COLO668 (cell line): Measurements from ENCODE around the gene HIVEP3.

Experiments
- DNase-seq: peaks from one replicate; lab custom pipeline; 2025; ENCODE audit not compliant: unreplicated experiment; lab: John Stamatoyannopoulos, UW

HIVEP3 gene

DNA sequence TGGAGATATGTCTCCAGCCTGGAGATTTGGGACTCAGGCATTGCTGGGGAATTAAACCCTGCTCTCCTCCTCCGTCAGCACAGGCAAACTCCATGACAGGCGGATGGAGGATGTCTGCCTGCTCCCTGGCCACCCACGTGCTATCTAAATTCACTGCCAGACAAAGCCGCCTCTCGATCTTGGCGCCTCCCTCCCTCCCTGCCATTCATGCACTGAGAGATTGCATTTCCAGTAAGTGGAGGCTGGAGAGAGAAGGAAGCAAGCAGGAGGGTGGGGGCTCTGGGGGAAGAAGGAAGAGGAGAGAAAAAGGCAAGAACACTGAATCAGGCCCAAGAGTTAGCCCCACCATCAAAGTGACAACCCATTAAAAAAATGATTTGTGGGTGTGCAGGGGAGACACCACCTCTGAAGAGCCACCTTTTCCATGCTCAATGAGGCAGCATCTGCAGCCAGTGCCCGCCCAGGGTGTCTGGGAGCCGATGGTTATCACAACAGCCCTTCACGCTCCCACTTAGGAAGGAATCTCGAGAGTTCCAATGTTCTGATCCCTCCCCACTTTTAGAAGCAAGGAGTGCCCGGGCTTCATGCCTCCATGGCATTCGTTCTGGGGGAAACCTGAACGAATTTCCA, 183.0 kb downstream of the HIVEP3 start:
- no peak for DNase-seq

DNA sequence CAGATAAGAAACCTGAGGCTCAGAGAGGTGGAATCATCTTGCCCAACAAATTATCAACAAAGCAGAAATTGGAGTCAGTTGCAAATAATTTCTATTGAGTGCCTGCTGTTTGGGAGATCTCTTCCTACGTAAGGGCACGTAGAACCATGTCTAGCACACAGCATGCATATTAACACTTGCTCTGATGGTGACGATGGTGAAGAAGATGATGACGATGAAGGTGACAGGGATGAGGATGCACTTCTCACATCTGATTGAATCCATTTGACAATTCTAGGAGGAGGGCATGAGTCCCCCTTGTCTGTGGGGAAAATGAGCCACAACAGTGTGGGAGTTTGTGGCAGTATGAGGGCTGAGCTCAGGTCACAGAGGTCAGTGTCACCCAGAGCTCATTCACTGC, 183.6 kb downstream of the HIVEP3 start:
- DNase-seq = no peak

DNA sequence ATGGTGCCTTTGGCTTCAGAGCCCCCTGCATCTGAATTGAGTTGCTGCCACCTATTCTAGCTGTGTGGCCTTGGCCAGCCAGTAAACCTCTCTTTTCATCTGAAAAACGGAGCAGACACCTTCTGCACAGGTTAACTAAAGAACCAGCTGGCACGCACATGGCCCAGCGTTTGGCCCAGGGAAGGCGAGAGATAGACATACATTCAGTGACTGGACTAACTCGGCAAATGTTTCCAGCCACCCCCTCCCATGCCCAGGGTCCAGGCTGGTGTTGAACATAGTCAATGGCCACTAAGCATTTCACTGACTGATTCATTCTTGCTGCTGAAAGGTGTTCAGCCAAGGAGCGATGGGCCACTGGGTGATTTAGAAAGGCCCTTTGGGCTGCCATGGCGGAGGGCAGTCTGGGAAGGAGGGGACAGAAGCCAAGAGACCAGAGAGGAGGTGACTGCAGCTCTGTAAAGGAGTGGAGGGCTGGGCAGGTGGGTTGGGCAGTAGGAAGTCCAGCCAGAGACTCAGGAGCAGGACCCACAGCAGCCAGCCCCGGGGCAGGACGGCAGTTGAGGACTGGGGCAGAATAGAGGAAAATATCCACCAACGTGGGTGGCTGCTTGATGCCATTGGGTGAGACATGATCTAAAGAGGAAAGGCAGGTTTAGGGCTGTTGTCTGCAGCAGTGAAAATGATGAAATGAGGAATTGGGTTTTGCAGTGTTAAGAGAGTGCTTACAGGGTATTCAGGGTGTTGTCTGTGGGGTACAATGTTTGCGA, 184.3 kb downstream of the HIVEP3 start:
- DNase-seq = no peak

DNA sequence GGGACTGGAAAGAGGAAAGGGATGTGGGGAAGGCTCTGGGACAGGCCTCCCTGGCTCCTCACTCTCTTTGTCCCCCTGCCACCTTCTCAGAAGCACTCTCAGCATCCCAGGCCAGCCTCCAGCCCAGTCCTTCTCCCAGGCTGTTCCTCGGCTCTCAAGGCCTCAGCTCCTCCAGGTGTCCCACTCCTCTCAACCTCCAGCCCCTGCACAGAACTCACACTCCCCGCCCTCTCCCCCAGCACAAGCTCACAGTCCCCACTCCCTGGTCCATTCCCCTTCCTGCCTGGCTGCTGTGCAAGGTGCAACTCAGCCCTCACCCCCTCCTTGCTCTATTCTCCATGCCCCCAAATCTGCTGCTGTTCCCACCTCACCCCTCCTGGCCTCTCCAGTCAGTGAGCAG, 185.0 kb downstream of the HIVEP3 start:
- no peak for DNase-seq

DNA sequence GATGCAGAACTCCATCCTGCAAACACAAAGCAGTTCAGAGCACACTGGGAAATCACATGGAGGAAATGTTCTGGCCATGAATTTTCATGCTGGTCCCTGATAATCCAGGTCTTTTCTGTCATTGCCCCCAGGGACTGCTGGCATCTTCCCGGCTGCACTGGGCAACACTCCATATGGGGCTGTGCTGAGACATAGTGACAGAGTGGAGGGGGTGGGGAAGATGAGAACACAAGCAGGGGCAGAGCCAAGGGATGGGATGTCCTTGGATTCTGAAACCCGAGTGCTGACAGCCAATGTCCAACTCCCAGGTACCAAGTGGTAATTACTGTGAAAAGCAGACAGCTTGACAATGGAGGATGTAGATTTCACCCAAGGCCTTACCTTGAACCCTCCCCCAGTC, 185.7 kb downstream of the HIVEP3 start:
- DNase-seq = no peak

DNA sequence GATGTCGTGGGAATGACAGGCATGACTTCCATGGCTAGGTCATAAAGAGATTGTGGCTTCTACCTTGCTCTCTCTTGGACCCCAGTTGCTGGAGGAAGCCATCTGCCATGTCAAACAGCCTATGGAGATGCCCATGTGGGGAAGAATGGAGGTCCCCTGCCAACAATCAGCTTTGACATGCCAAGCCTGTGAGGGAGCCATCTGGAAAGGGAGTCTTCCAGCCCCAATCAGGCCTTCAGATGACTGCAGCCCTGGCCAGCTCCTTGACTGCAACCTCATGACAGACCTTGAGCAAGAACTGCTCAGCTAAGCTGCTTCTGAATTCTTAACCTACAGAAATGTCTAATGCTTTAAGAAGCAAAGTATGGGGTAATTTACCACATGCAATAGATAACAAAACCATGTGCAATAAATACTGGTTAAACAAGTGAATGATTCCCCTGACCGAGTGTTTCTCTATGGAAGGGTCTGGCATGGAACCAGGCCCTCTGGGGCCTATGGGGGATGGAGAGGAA, 187.1 kb downstream of the HIVEP3 start:
- DNase-seq = no peak

DNA sequence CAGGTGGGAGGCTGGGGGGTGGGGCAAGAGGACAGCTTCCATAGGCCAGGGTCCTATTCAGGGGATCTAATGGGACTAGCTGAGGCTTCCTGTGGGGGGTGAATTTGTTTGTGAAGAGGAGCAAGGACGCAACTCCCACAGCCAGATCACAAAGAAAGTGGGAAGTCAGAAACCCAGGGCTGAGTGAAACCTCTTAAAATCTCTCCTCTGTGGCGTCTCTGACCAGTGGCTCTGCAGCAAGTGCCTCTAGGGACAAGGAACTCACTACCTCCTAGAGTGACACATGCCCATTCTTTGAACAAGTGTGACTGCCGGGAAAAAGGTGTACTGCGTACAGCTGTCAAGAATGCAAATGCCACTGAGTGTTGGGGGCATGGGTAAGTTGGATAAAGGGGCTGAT, 187.9 kb downstream of the HIVEP3 start:
- no peak for DNase-seq

DNA sequence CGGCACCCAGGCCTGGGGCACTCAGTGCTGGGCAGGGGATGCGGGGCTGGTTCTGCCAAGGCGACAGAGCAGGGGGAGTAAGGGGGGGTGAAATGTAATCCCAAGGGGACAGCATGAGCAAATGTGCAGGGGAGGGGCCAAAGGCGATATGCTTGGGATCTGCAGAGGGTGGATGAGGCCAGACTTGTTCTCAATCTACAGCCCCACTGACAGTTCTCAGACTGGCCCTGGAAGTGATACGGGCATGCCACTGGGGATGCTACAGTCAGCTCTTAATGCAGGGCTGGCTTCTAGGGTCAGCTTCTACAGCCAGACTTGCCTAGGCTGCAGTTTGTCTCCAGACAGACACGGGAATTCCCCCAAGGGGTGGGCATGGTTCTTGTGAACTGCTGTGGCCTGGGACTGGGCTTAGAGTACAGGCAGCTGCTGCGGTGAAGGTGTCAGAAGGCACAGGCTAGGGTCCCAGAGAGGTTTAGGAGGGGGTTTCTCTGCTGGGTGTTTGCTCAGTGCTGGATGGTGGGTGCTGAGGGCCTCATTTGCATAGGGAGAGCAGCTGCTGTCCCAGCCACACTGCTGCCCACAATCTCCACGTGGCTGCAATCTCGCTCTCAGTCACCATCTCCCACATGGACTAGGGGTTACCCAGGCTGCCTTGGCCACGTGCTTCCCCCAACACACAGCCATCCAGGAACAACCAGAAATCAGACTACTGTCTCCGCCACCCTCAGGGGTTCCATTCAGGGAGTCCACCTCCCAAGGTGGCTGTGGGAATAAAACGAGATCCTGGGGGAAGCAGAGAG, 190.1 kb downstream of the HIVEP3 start:
- DNase-seq = peak; percentile 77

DNA sequence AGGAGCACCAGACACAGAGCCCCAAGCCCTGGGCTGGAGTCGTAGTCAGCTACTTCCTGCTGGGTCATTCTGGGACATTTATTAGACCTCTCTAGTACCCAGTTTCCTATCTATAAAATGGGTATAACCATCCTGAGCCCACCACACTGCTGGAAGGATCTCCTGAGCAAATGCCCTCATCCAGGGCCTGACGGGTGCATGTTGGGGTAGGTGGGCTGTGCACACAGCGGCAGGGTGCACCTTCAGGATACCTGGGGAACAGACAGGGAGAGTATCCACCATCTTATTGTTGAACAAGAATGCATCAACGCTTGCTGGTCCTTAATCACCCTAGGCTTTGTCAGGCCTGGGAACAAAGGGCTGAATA, 191.0 kb downstream of the HIVEP3 start:
- no peak for DNase-seq

DNA sequence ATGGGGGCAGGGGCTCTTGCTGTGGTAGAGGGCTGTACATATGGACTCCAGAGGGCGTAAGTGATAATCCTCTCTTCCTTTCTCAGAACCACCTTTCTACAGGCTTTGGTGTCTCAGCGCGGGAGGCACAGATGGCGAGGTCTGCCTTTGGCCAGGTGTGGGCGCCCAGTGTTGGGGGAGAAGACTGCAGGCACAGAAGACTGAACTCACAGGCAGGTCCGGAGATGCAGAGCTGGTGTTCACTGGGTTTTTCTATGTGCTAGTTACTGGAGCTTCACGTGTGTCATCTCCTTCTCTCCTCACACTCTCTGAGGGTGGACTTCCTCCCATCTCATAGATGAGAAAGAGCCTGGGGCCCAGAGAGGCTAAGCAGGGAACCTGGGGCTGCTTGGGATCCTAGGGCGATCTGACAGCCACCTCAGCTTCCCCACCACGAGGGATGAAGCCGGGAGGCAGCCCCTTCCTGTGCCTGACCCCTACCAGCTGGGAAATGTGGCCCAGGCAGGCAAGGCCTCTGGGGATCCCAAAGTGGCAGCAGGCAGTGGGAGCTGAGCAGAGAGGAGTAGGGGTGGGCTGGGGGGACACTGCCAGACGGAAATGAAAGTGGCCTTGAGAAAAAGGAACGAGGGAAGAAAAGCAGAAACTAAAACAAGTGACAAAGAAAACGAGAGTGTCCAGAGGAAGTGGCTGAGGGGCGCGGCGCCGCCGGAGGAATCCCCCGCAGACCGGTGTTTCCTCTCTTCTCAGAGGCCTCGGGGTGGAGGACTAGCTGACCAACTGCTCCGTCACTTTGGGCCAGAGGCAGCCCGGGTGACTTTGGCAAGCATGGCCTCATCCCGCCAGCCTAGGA, 191.6 kb downstream of the HIVEP3 start:
- no peak for DNase-seq

DNA sequence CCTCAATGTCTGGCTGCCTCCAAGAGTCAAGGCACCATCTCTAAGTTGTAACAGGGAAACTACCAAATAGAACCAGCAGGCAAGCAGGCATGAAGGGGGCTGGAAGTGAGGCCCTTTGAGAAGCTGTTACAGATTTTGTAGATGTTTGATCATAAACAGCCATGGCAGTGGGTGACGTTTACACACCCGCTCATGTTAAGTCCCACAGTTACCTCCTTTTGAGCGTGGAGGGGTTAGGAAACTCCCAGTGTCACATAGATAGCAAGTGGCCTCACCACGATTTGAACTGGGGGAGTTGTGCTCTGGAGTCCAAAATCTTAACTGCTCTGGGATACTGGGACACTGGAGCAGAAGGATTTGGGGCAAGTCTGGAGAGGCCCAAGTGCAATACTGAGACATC, 192.4 kb downstream of the HIVEP3 start:
- no peak for DNase-seq

DNA sequence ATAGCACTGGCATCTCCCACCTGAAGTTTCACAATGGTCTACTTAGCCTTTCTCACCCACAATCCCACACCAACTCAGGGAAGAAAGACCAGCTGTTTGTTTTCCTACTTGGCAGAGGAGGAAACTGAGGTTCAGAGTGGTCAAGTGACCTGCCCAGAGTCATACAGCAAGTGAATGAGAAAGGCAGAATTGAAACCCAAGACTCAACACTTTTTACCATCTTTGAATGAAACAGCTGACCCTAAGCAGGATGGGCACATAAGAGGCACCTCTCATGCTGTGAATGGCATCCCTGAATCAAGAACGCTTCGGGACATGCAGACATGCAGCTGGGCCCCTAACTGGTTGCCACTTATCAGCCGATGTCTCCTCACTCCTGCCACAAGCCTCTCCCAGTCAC, 193.8 kb downstream of the HIVEP3 start:
- DNase-seq = no peak

DNA sequence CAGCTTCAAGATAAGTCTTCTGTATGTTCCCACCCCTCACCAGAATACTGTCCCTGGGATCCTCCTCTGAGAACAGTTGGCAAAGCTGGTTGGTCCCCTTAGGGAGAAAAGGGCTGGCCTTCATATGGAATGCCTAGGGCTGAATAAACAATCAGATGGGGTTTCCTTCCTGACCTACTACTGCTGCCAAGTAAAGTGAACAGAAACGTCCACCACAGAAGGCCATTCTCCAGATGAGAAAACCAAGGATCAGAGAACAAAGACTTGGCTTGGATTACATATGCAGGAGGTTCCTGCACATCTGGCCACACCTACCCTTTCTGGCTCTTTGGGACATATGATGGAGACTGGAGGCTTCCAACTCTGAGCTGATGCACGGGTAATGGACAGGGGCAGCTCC, 194.5 kb downstream of the HIVEP3 start:
- no peak for DNase-seq

DNA sequence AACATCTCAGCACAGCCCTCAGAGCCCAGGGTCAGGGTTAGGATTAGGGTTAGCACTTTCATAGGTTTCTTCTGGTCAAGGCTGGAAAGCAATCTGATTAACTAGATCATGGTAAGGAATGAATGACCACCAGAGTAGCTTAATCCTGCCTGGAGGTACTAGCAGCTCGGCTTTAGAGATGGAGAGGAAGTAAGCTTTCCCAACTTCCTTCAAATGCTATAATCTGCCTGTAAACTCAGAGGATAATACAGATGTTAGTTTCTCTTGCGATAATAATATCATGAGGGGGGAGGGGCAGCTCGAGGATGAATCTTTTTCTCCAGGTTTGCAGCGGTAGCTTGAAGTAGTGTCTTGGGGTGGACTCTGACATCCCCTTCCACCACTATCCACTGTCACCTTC, 194.9 kb downstream of the HIVEP3 start:
- DNase-seq = no peak

DNA sequence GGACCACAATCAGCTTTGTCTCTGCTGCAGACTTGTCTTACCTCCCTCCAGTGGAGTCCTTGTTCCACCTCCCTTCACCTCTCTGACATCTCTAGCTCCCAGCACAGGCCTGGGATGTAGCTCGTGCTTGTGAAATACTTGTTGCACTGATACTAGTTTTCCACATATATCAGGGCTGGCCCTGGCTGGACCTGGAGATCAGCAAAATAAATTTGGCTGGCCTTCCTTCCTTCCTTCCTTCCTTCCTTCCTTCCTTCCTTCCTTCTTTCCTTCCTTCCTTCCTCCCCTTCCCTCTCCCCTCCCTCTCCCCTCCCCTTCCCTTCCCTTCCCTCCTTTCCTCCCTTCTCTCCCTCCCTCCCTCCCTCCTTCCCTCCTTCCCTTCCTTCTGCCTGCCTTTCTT, 196.5 kb downstream of the HIVEP3 start:
- no peak for DNase-seq

DNA sequence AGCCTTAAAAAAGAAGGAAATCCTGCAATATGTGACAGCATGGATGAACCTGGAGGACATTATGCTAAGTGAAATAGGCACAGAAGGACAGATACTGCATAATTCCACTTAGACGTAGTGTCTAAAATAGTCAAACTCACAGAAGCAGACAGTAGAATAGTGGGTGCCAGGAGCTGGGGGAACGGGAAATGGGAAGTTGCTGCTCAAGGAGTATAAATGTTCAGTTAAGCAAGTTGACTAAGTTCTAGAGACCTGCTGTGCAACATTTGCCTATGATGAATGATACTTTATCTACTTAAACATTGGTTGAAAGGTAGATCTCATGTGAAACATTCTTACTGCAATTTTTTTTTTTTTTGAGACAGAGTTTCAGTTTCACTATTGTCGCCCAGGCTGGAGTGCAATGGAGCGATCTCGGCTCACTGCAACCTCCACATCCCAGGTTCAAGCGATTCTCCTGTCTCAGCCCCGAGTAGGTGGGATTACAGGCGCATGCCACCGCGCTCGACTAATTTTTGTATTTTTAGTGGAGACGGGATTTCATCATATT, 197.8 kb downstream of the HIVEP3 start:
- no peak for DNase-seq

DNA sequence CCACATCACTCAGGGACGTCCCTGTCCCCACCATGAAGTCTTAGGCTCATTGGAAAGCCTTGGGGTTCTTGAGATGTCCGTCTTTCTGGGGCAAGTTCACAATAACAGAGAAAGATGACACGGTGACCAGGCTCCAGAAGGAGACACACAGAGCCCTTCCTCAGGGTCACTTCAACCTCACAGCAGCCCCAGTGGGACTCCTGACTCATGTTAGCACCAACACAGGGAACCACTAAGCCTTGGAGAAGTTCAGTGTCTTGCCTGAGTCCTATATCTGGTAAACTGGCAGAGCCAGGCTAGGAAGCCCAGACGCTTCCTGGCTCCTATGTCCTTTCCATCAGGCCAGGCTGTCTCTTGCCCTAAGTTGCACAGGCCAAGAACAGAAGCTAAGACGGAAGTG, 199.1 kb downstream of the HIVEP3 start:
- DNase-seq = no peak

DNA sequence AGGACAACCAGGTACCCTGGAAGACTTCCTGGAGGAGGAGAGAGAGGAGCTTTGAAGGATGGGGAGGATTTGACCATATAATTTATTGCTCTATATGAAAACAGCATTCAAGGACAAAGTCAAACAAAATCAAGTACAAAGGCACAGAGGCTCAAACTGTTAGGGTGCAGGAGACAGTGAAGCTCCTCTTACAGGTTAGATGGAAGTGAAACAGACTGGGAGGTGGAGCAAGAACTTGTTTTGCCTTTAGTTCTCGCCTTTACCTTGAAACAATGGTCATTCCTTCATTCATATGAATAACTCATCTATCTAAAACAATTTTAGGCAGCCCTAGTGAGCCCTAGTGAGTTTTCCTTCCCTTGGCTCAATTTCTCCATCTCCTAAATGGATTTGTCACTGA, 199.6 kb downstream of the HIVEP3 start:
- DNase-seq = no peak

DNA sequence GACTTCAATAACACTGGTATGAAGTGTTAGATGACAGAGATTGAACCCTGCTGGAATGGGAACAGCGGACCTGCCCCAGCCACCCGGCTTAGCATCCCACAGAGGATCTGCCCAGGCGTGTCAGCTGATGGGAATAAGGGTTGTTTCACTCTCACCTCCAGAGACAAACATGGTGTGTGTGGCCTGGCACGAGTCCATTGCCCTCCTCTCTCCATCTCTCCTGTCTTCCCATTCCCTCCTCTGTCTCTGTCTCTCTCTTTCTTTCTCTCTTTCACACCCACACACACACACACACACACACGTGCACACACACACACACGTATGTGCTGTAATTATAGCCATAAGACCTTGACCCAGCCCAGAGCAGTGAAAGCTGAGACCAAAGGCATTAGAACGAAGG, 200.2 kb downstream of the HIVEP3 start:
- no peak for DNase-seq

DNA sequence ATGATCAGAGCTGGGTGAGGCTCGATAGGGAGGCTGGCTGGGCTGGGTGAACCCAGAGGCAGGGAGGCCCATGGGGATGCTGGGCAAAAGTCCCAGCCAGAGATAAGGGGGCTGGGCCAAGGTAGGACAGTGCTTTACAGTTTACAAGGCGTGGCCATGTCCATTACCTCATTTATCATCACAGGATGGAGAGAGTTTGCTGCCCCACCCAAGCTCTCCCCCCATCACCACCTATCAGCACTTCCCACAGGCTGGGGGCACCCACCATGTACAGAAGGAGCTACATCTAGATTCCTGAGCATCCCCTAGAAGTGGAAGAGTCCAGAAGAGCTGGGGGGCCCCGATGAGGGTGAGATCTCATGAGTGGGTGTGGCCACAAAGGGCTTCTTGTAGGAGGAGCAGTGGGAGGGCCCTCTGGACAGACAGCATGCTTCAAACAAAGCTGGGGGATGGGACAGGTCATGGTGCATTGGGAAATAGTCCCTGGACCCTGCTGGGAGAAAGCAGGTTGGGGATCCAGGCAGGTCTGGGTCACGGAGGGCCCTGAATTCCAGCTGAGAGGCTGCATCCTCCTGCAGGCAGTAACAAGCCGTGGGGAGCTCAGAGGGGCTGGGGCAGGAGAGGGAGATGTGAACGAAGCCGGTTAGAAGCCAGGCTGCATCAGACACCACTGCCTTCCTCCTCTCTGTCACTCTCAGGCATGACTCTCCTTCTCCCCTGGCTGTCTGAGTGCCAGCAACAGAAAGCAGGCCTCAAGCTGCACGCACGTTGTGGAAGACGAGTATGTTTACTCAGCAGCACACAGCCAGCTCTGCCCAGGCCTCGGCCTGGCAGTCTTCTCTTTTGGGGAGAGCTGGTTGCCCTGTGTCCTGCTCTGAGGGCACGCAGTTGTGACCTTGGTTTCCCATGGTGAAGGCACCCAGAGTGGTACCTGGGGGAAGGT, 202.3 kb downstream of the HIVEP3 start:
- no peak for DNase-seq
